Endothelial cell of umbilical vein (primary cell): ENCODE data around the gene DRAP1. TPM values are rescaled to one million over a fixed set of nuclear protein-coding genes. Genes with fewer than 3 reads are reported as not detected.

ENCODE experiments used
- BruUV-seq: library from RNA; stranded (reverse); fragments of 400-500 nt; replicated peaks from 2 replicates; lab custom pipeline; 2021; lab: Mats Ljungman, UMichigan
- CTCF ChIA-PET: fragments of 300-600, 350-600 bp; sonication (Branson Sonifier 250); formaldehyde crosslinking; loops from one replicate; lab custom pipeline; 2021; ENCODE audit warnings: antibody characterized with exemption, inconsistent platforms; lab: Charles Lee
- POLR2A ChIA-PET: fragments of 300-600, 350-600 bp; sonication (Branson Sonifier 250); formaldehyde crosslinking; loops from one replicate; lab custom pipeline; 2021; ENCODE audit warnings: antibody characterized with exemption, inconsistent platforms; lab: Charles Lee
- DNase-seq: peaks from one replicate; pipeline ENCODE4 v3.0.0-alpha.2; 2011; ENCODE audit warnings: low read depth, low spot score
- FAIRE-seq: peaks from 2 replicates; lab custom pipeline; 2011; peaks lifted over from hg19 to GRCh38; lab: Jason Lieb, UNC
- H2AFZ ChIP-seq: 2 replicates; pipeline ENCODE4 v1.6.0; 2012; ENCODE audit warnings: low read depth, low read length, control low read depth, inconsistent platforms
- H3K27ac ChIP-seq: 2 replicates; pipeline ENCODE4 v1.5.1; 2011; ENCODE audit warnings: low read depth, mild to moderate bottlenecking, control low read depth, low read length, moderate library complexity; ENCODE audit not compliant: insufficient read depth
- H3K27me3 ChIP-seq, 2 experiments: 2 replicates each; pipeline versions ENCODE4 v1.6.0 to v1.6.1; 2011; ENCODE audit warnings: low read length in 2 of 2, mixed read lengths in 1 of 2; ENCODE audit not compliant: control insufficient read depth in 2 of 2, insufficient read depth in 2 of 2
- H3K36me3 ChIP-seq, 2 experiments: 2 replicates in 1 of 2; 3 replicates in 1 of 2; pipeline ENCODE4 v1.5.1; 2011; ENCODE audit warnings: low read length in 2 of 2, mild to moderate bottlenecking in 1 of 2, moderate library complexity in 1 of 2; ENCODE audit not compliant: control insufficient read depth in 2 of 2, insufficient read depth in 2 of 2; ENCODE audit errors: extremely low read depth in 1 of 2
- H3K4me1 ChIP-seq: 3 replicates; pipeline ENCODE4 v1.5.1; 2011; ENCODE audit warnings: mild to moderate bottlenecking, low read length; ENCODE audit not compliant: control insufficient read depth, insufficient read depth; ENCODE audit errors: extremely low read depth
- H3K4me2 ChIP-seq: 2 replicates; pipeline ENCODE4 v1.6.1; 2011; ENCODE audit warnings: low read length, control low read depth, mixed read lengths; ENCODE audit not compliant: insufficient read depth
- H3K4me3 ChIP-seq, 3 experiments: fragments of 200-600 bp in 1 of 3; sonication (generic), shearing (Covaris generic) in 1 of 3; replicated peaks in 1 of 3; 2 replicates each; pipeline ENCODE4 v1.5.1; 2011 to 2016; ENCODE audit warnings: control low read depth in 3 of 3, low read length in 3 of 3, mild to moderate bottlenecking in 2 of 3, inconsistent platforms in 1 of 3, low read depth in 1 of 3, moderate library complexity in 1 of 3; ENCODE audit not compliant: insufficient read depth in 1 of 3
- H3K79me2 ChIP-seq: 2 replicates; pipeline ENCODE4 v1.6.0; 2012; ENCODE audit warnings: low read length, inconsistent platforms; ENCODE audit not compliant: control insufficient read depth, insufficient read depth
- H3K9ac ChIP-seq: replicated peaks from 2 replicates; pipeline ENCODE3; 2011; ENCODE audit warnings: low read length, control low read depth; ENCODE audit not compliant: insufficient read depth; ENCODE audit errors: extremely low read depth
- H3K9me1 ChIP-seq: replicated peaks from 3 replicates; pipeline ENCODE4 v1.6.0; 2011; ENCODE audit warnings: mild to moderate bottlenecking, low read length; ENCODE audit not compliant: control insufficient read depth, insufficient read depth; ENCODE audit errors: extremely low read depth
- H3K9me3 ChIP-seq: replicated peaks from 2 replicates; pipeline ENCODE4 v1.5.1; 2012; ENCODE audit warnings: low read length, inconsistent platforms; ENCODE audit not compliant: control insufficient read depth, insufficient read depth
- H4K20me1 ChIP-seq: replicated peaks from 2 replicates; pipeline ENCODE3; 2011; ENCODE audit warnings: mild to moderate bottlenecking, low read length; ENCODE audit not compliant: control insufficient read depth, insufficient read depth; ENCODE audit errors: extremely low read depth
- FOS ChIP-seq: IDR thresholded peaks from 2 replicates; pipeline ENCODE4 v1.6.1; 2011; ENCODE audit warnings: mild to moderate bottlenecking, low read length, moderate library complexity, borderline replicate concordance; ENCODE audit not compliant: insufficient read depth
- MAX ChIP-seq: IDR thresholded peaks from 2 replicates; pipeline ENCODE4 v1.6.1; 2011; ENCODE audit not compliant: insufficient read depth, insufficient read length
- MYC ChIP-seq: IDR thresholded peaks from one replicate; pipeline ENCODE4 v1.6.1; 2011; ENCODE audit warnings: mild to moderate bottlenecking, low read depth, low read length
- POLR2A ChIP-seq: IDR thresholded peaks from 2 replicates; pipeline ENCODE4 v1.6.1; 2012; ENCODE audit warnings: low read depth, mild to moderate bottlenecking, control low read depth, low read length
- POLR2AphosphoS5 ChIP-seq: IDR thresholded peaks from 2 replicates; pipeline ENCODE4 v1.6.1; 2012; ENCODE audit warnings: low read depth, mild to moderate bottlenecking, control low read depth, low read length, moderate library complexity; ENCODE audit not compliant: insufficient read depth
- dilution Hi-C: fragments of 300-500 bp; cut with MboI; formaldehyde crosslinking; loops from one replicate; pipeline ENCODE4 v1.15.0; 2019; ENCODE audit warnings: low sequenced_read_pairs; ENCODE audit not compliant: extremely low pct_ligation_motif_present
- intact Hi-C: fragments of 100-400 bp; cut with micrococcal nuclease; formaldehyde crosslinking; loops from one replicate; pipeline ENCODE4 v1.10.0; 2022
- polyA plus RNA-seq, 4 experiments: library from polyadenylated mRNA; depleted of rRNA in 3 of 4; stranded (reverse) in 3 of 4; unstranded in 1 of 4; fragments of >200 nt; gene quantifications; 2 replicates each; pipeline versions ENCODE4 v1.2.1 to v1.2.3, GENCODE V29; 2011 to 2012; ENCODE audit warnings: missing spikeins in 1 of 4
- total RNA-seq: library from RNA; stranded (reverse); gene quantifications from 2 replicates; pipeline ENCODE4 v1.2.3, GENCODE V29; 2021
- TF ChIP-seq, protein P1 (sequence below), 2 donors: IDR thresholded peaks; 1 replicate in 1 of 2; 2 replicates in 1 of 2; pipeline ENCODE4 v1.5.1; 2011; ENCODE audit warnings: low read length in 2 of 2, mild to moderate bottlenecking in 2 of 2, moderate library complexity in 2 of 2, control low read depth in 1 of 2, inconsistent platforms in 1 of 2, low read depth in 1 of 2; ENCODE audit not compliant: insufficient read depth in 1 of 2; ENCODE audit errors: extremely low read depth in 1 of 2

DRAP1 gene
- total and polyA plus RNA-seq, 2 donors (not counting 3 experiments of a cell fraction or from before 2014, with no cell fraction given), result 74.9 to 114 TPM

DNA sequence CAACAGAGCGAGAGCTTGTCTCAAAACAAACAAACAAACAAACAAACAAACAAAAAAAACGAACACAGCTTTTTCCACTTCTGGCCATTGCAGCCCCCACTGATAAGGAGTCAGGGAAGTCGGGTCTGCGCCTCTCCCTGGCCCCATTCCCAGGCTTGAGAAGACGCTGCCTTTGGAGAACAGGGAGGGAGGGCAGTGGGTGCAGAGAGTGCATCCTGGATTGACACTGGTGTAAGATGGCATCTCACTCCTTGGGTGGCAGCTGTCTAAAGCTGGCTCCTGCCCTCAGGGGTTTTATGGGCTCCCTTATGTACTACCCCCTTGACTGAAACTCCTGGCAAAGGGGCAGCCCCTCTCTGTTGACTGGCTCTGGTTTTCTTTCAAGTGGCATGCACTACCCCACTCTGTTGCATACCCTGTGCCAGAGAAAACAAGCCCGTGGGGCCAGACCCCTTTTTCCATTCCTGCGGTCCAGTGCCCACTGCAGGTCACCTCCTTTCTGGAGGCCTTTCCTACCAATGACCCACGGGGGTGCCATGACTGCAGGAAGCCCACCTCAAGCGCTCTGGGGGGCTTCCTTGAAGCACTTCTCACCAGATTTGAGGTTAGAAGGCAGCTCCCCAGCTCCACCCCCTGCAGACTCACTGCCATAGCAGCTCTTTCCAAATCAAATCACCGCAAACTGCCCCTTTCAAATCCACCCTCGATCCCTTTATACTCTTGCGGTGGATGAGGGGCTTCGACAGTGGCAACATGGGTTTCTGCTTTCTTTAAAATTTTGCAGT, 12.7 kb downstream of the DRAP1 start:
- ChIA-PET POLR2A (no interaction called here), CTCF (interaction anchor here (1.1 to 2.8 kb wide), 6 partner anchors 9 to 47 kb away, joined by 3 to 13 read pairs (median 5); partner anchors contain the start of gene FIBP)
- H3K9ac ChIP-seq, result no peak overlapping the region
- FAIRE-seq (no peak), DNase-seq (no peak)
- no peaks in the 10 kb centered on the region for H3K9me3 ChIP-seq
- H3K9me1 ChIP-seq, result no peaks in the 10 kb centered on the region
- no peaks in the 10 kb centered on the region for H3K79me2 ChIP-seq
- dilution Hi-C loops, result no loop called here
- intact Hi-C loops, result loop anchor here (5.0 kb wide), 1 partner anchor 45 kb away; the partner anchor contains the start of gene FIBP
- no peak overlapping the region for H3K27ac ChIP-seq
- no TSS peak for BruUV-seq
- H3K4me2 ChIP-seq, result no peak overlapping the region
- H3K4me3 ChIP-seq, result no peak overlapping the region
- no peaks in the 10 kb centered on the region for H3K36me3 ChIP-seq
- H3K27me3 ChIP-seq, result no peaks in the 10 kb centered on the region
- H2AFZ ChIP-seq, result no peak overlapping the region
- H3K4me1 ChIP-seq, result no peaks in the 10 kb centered on the region
- TF ChIP-seq MYC (no peak), POLR2AphosphoS5 (no peak), POLR2A (no peak)
- TF ChIP-seq, protein P1, sequence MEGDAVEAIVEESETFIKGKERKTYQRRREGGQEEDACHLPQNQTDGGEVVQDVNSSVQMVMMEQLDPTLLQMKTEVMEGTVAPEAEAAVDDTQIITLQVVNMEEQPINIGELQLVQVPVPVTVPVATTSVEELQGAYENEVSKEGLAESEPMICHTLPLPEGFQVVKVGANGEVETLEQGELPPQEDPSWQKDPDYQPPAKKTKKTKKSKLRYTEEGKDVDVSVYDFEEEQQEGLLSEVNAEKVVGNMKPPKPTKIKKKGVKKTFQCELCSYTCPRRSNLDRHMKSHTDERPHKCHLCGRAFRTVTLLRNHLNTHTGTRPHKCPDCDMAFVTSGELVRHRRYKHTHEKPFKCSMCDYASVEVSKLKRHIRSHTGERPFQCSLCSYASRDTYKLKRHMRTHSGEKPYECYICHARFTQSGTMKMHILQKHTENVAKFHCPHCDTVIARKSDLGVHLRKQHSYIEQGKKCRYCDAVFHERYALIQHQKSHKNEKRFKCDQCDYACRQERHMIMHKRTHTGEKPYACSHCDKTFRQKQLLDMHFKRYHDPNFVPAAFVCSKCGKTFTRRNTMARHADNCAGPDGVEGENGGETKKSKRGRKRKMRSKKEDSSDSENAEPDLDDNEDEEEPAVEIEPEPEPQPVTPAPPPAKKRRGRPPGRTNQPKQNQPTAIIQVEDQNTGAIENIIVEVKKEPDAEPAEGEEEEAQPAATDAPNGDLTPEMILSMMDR (IDR thresholded peaks at IDR 0.05; ENCODE audit: extremely low read depth in 1 of 2, insufficient read depth in 1 of 2, low read depth in 1 of 2, low read length in 2 of 2), result no peak
- no peaks in the 10 kb centered on the region for H4K20me1 ChIP-seq

DNA sequence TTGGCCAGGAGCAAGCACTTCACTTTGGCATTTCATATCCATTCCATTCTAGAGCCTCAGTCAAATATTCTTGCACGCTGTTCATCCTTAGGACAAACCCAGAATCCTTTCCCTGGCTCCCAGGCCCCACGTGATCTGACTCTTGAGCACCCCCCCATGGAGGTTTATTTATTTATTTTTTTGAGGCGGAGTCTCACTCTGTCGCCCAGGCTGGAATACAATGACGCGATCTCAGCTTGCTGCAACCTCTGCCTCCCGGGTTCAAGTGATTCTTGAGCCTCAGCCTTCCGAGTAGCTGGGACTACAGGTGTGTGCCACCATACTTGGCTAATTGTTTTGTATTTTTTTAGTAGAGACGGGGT, 13.3 kb downstream of the DRAP1 start:
- no TSS peak for BruUV-seq
- H3K4me3 ChIP-seq, result no peak overlapping the region
- H3K79me2 ChIP-seq, result no peaks in the 10 kb centered on the region
- CTCF ChIA-PET, result interaction anchor here (0.9 to 2.8 kb wide), 7 partner anchors 9 to 48 kb away, joined by 3 to 13 read pairs (median 3); partner anchors contain the start of gene FIBP
- no peaks in the 10 kb centered on the region for H3K4me1 ChIP-seq
- dilution Hi-C loops, result no loop called here
- peak; percentile 32 for TF ChIP-seq MAX
- TF ChIP-seq FOS, result no peak
- no peak overlapping the region for H3K4me2 ChIP-seq
- no peaks in the 10 kb centered on the region for H4K20me1 ChIP-seq
- POLR2A ChIA-PET, result no interaction called here
- no peaks in the 10 kb centered on the region for H3K9me1 ChIP-seq
- H2AFZ ChIP-seq, result no peak overlapping the region
- H3K36me3 ChIP-seq, result no peaks in the 10 kb centered on the region
- no peak overlapping the region for H3K9ac ChIP-seq
- FAIRE-seq, result peak; percentile 67
- peaks cover 0 to 2% of the 10 kb centered on the region in 2 experiments for H3K27me3 ChIP-seq
- DNase-seq, result no peak
- H3K27ac ChIP-seq, result no peak overlapping the region
- H3K9me3 ChIP-seq, result no peaks in the 10 kb centered on the region
- intact Hi-C loops, result loop anchor here (5.0 kb wide), 1 partner anchor 45 kb away; the partner anchor contains the start of gene FIBP
